ENCODE results near the gene UBE2Q1.

Gene UBE2Q1

GRCh38 chr1:154501423-154502065 lies 56.9 kb downstream of the UBE2Q1 start:
- DNase-seq: no peak

GRCh38 chr1:154500533-154500932 lies 57.9 kb downstream of the UBE2Q1 start:
- no peak for DNase-seq

- DNase-seq: no peak
Observed at GRCh38 chr1:154499446-154499845, 59.0 kb downstream of the UBE2Q1 start.

All from NCI-H2227 treated with DMSO at 0.1 percent for 48 hours (cell line).